HUES64 (cell line): ENCODE measurements around the gene LATS1.
A peak's percentile ranks its signal among the peaks of the same experiment; 100 is the strongest.

Experiments used
- H3K27ac ChIP-seq: 2 replicates; pipeline ENCODE4 v1.7.0; 2013; ENCODE audit warnings: low read depth, low read length, inconsistent platforms
- H3K27me3 ChIP-seq: 2 replicates; pipeline ENCODE4 v1.6.1; 2013; ENCODE audit warnings: mild to moderate bottlenecking, low read length; ENCODE audit not compliant: insufficient read depth
- H3K36me3 ChIP-seq: 2 replicates; pipeline ENCODE4 v1.6.1; 2013; ENCODE audit warnings: mild to moderate bottlenecking, low read length; ENCODE audit not compliant: insufficient read depth
- H3K4me1 ChIP-seq: 2 replicates; pipeline ENCODE4 v1.6.1; 2013; ENCODE audit warnings: mild to moderate bottlenecking, low read length, moderate library complexity; ENCODE audit not compliant: insufficient read depth
- H3K4me3 ChIP-seq: 2 replicates; pipeline ENCODE4 v1.5.1; 2013; ENCODE audit warnings: mild to moderate bottlenecking, low read length, moderate library complexity
- H3K9ac ChIP-seq: 2 replicates; pipeline ENCODE4 v1.6.1; 2013; ENCODE audit warnings: mild to moderate bottlenecking, low read depth, low read length
- H3K9me3 ChIP-seq: 2 replicates; pipeline ENCODE4 v1.6.1; 2013; ENCODE audit warnings: low read depth, low read length; ENCODE audit not compliant: insufficient read depth
- WGBS: fragments of 150-250, 120-280 bp; methylation state at CpG from one replicate; pipeline ENCODE4 v1.1.7; 2013; ENCODE audit warnings: missing lambda C conversion rate; 5-methylcytosine and 5-hydroxymethylcytosine counted together

LATS1 gene

GRCh38 chr6:149727793-149728498, 10.0 kb upstream of the LATS1 start:
- Histone ChIP-seq H3K4me1 (no peaks in the 10 kb centered on the region), H3K27me3 (no peaks in the 10 kb centered on the region), H3K9me3 (no peaks in the 10 kb centered on the region), H3K4me3 (no peak overlapping the region), H3K36me3 (peaks cover 78% of the 10 kb centered on the region), H3K27ac (no peak overlapping the region), H3K9ac (no peak overlapping the region)
- 94% methylated on average over 4 of the region's 4 CpGs for WGBS

GRCh38 chr6:149725785-149726184, 7.9 kb upstream of the LATS1 start:
- Histone ChIP-seq H3K4me3 (no peak overlapping the region), H3K27ac (no peak overlapping the region), H3K9ac (no peak overlapping the region), H3K9me3 (no peaks in the 10 kb centered on the region), H3K4me1 (no peaks in the 10 kb centered on the region), H3K36me3 (peaks cover 67% of the 10 kb centered on the region), H3K27me3 (no peaks in the 10 kb centered on the region)
- WGBS = 98% methylated on average over 3 of the region's 3 CpGs

GRCh38 chr6:149723771-149724417, 6.0 kb upstream of the LATS1 start:
- no peak overlapping the region for H3K9ac ChIP-seq
- no peaks in the 10 kb centered on the region for H3K4me1 ChIP-seq
- H3K9me3 ChIP-seq = no peaks in the 10 kb centered on the region
- peaks cover 48% of the 10 kb centered on the region for H3K36me3 ChIP-seq
- WGBS = 90% methylated on average over 10 of the region's 10 CpGs
- H3K4me3 ChIP-seq = no peak overlapping the region
- H3K27me3 ChIP-seq = no peaks in the 10 kb centered on the region
- H3K27ac ChIP-seq = no peak overlapping the region

DNA sequence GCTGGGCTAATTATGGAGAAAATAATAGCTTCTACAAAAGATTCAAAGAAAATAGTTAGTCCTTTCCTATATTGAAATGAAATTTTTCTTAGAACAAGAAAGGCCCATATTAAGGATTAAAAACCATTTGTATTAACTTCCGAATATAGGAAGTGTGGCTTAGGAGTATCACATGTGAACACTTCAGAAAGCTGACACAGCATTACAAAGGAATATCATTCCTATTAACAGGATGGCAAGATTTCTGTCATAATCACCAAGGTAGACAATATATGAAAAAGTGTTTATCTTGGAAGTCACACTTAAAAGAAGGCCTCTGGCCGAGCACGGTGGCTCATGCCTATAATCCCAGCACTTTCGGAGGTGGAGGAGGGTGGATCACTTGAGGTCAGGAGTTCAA, 5.4 kb upstream of the LATS1 start:
- Histone ChIP-seq H3K9me3 (no peaks in the 10 kb centered on the region), H3K9ac (no peak overlapping the region), H3K27ac (no peak overlapping the region), H3K36me3 (peaks cover 42% of the 10 kb centered on the region), H3K4me1 (peaks cover 4% of the 10 kb centered on the region; the same call in 1 of the 2 replicates), H3K4me3 (no peak overlapping the region), H3K27me3 (no peaks in the 10 kb centered on the region)
- 100% methylated on average over 3 of the region's 4 CpGs for WGBS

GRCh38 chr6:149719531-149719930, 1.6 kb upstream of the LATS1 start:
- Histone ChIP-seq H3K27ac (no peak overlapping the region), H3K36me3 (peaks cover 18% of the 10 kb centered on the region), H3K4me3 (no peak overlapping the region), H3K4me1 (peaks cover 20% of the 10 kb centered on the region; the same call in 1 of the 2 replicates), H3K9me3 (no peaks in the 10 kb centered on the region), H3K27me3 (no peaks in the 10 kb centered on the region), H3K9ac (no peak overlapping the region)
- WGBS = 93% methylated on average over 3 of the region's 3 CpGs

- Histone ChIP-seq H3K9me3 (no peaks in the 10 kb centered on the region), H3K27ac (peak overlapping the region; percentile 100), H3K4me3 (peak overlapping the region; percentile 77), H3K9ac (peak overlapping the region; percentile 99), H3K27me3 (no peaks in the 10 kb centered on the region), H3K4me1 (peaks cover 20% of the 10 kb centered on the region; the same call in 1 of the 2 replicates), H3K36me3 (peaks cover 7% of the 10 kb centered on the region; the same call in 1 of the 2 replicates)
- WGBS = under 1% methylated on average over 9 of the region's 9 CpGs
Observed at GRCh38 chr6:149717255-149717587, 680 bp downstream of the LATS1 start.

- 66% methylated on average over 6 of the region's 8 CpGs for WGBS
- H3K9me3 ChIP-seq = no peaks in the 10 kb centered on the region
- peaks cover 20% of the 10 kb centered on the region; the same call in 1 of the 2 replicates for H3K4me1 ChIP-seq
- no peaks in the 10 kb centered on the region for H3K27me3 ChIP-seq
- peak overlapping the region; percentile 77 for H3K4me3 ChIP-seq
- H3K9ac ChIP-seq = peak overlapping the region; percentile 99; the same call in 1 of the 2 replicates
- peak overlapping the region; percentile 100; the same call in 1 of the 2 replicates for H3K27ac ChIP-seq
- peaks cover 7% of the 10 kb centered on the region; the same call in 1 of the 2 replicates for H3K36me3 ChIP-seq
Observed at GRCh38 chr6:149716181-149716963, 1.5 kb downstream of the LATS1 start.

GRCh38 chr6:149714442-149714841, 3.5 kb downstream of the LATS1 start:
- Histone ChIP-seq H3K9ac (no peak overlapping the region), H3K27ac (no peak overlapping the region), H3K4me1 (peaks cover 21% of the 10 kb centered on the region), H3K4me3 (no peak overlapping the region), H3K9me3 (no peaks in the 10 kb centered on the region), H3K36me3 (peaks cover 7% of the 10 kb centered on the region; the same call in 1 of the 2 replicates), H3K27me3 (no peaks in the 10 kb centered on the region)
- WGBS = 100% methylated on average over 1 of the region's 1 CpG

- Histone ChIP-seq H3K4me3 (no peak overlapping the region), H3K9ac (no peak overlapping the region), H3K27me3 (no peaks in the 10 kb centered on the region), H3K36me3 (peaks cover 7% of the 10 kb centered on the region; the same call in 1 of the 2 replicates), H3K9me3 (no peaks in the 10 kb centered on the region), H3K4me1 (peaks cover 34% of the 10 kb centered on the region), H3K27ac (no peak overlapping the region)
- WGBS = 97% methylated on average over 4 of the region's 5 CpGs
Observed at GRCh38 chr6:149711711-149712110, 6.2 kb downstream of the LATS1 start.

GRCh38 chr6:149701714-149702113, 16.2 kb downstream of the LATS1 start:
- H3K9me3 ChIP-seq = no peaks in the 10 kb centered on the region
- H3K36me3 ChIP-seq = peaks cover 35% of the 10 kb centered on the region
- 21% methylated on average over 7 of the region's 7 CpGs for WGBS
- peak overlapping the region; percentile 19 for H3K4me3 ChIP-seq
- peak overlapping the region; percentile 88 for H3K27ac ChIP-seq
- no peaks in the 10 kb centered on the region for H3K27me3 ChIP-seq
- H3K4me1 ChIP-seq = peaks cover 18% of the 10 kb centered on the region
- H3K9ac ChIP-seq = peak overlapping the region; percentile 51; the same call in 1 of the 2 replicates

GRCh38 chr6:149699150-149699549, 18.8 kb downstream of the LATS1 start:
- no peak overlapping the region for H3K27ac ChIP-seq
- no peaks in the 10 kb centered on the region for H3K9me3 ChIP-seq
- H3K4me1 ChIP-seq = peaks cover 16% of the 10 kb centered on the region
- WGBS = 100% methylated on average over 2 of the region's 2 CpGs
- no peaks in the 10 kb centered on the region for H3K27me3 ChIP-seq
- peaks cover 59% of the 10 kb centered on the region for H3K36me3 ChIP-seq
- H3K9ac ChIP-seq = no peak overlapping the region
- H3K4me3 ChIP-seq = no peak overlapping the region
